ENCODE measurements around the gene VPS41.

DNA sequence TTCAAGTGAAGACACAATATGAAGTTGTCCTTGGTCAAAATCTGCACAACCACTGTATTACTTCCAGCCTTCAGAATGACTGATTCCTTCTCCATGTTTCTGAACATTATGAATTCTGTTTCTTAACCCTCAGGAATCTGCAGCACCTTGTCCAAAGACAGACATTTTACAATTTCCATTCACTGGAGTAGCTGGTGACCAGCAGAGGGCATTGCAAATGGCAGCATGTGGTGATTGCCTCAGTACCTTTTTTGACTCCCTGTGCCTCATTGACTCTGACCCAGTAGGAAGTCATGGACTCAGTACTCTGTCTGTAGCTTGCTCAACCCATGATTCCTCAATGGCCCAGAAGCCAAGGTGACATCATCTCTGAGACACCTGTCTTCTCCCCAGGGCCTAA, 879 bp upstream of the VPS41 start:
- TF ChIP-seq, protein P1, sequence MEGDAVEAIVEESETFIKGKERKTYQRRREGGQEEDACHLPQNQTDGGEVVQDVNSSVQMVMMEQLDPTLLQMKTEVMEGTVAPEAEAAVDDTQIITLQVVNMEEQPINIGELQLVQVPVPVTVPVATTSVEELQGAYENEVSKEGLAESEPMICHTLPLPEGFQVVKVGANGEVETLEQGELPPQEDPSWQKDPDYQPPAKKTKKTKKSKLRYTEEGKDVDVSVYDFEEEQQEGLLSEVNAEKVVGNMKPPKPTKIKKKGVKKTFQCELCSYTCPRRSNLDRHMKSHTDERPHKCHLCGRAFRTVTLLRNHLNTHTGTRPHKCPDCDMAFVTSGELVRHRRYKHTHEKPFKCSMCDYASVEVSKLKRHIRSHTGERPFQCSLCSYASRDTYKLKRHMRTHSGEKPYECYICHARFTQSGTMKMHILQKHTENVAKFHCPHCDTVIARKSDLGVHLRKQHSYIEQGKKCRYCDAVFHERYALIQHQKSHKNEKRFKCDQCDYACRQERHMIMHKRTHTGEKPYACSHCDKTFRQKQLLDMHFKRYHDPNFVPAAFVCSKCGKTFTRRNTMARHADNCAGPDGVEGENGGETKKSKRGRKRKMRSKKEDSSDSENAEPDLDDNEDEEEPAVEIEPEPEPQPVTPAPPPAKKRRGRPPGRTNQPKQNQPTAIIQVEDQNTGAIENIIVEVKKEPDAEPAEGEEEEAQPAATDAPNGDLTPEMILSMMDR (IDR thresholded peaks at IDR 0.05; ENCODE audit: low read depth, low read length), result peak; percentile 22
- no peak for TF ChIP-seq POLR2A (IDR thresholded peaks at IDR 0.05; ENCODE audit: extremely low read depth, insufficient read length)

All from NB4 (cell line).